Mucosa of stomach (tissue), 1 donor: ENCODE measurements around the gene FAM117A.
"Not testable (repeated sequence)": the region's sequence is repeated elsewhere in the genome, so short reads cannot be mapped to it uniquely, and the experiment has no call there.

Experiments
- H3K27me3 ChIP-seq: one replicate; pipeline ENCODE4 v1.7.0; 2013; ENCODE audit warnings: mild to moderate bottlenecking, low read length; ENCODE audit not compliant: control insufficient read depth, insufficient read depth
- H3K36me3 ChIP-seq: one replicate; pipeline ENCODE4 v1.7.0; 2013; ENCODE audit warnings: low read length; ENCODE audit not compliant: control insufficient read depth, insufficient read depth
- H3K4me1 ChIP-seq: one replicate; pipeline ENCODE4 v1.7.0; 2013; ENCODE audit warnings: mild to moderate bottlenecking, low read length; ENCODE audit not compliant: control insufficient read depth, insufficient read depth
- H3K4me3 ChIP-seq: one replicate; pipeline ENCODE4 v1.7.0; 2013; ENCODE audit warnings: low read length
- H3K9ac ChIP-seq: one replicate; pipeline ENCODE4 v1.7.0; 2013; ENCODE audit warnings: mild to moderate bottlenecking, low read length, moderate library complexity
- H3K9me3 ChIP-seq: one replicate; pipeline ENCODE4 v1.7.0; 2013; ENCODE audit warnings: mild to moderate bottlenecking, low read length, moderate library complexity; ENCODE audit not compliant: control insufficient read depth
- donor health status: Pancreatic carcinoma.

The FAM117A gene

DNA sequence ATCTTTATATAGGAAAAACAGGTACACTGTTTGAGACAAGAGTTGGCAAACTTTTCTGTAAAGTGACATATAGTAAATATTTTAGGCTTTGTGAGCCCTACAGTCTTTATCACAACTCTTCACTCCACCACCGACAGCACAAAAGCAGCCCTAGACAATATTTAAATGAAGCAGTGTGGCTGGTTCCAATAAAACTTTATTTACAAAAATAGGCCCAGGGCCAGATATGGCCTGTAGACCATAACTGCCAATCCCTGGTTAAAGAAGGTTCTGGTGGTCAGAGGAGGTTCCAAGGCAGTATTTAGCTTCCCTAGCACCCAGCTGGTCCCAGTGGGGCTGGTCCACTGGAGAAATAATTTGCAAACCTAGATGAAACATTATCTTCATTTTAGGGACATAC lies 3.6 kb downstream of the FAM117A start:
- Histone ChIP-seq H3K27me3 (no peaks in the 10 kb centered on the region), H3K36me3 (no peaks in the 10 kb centered on the region), H3K9ac (no peak overlapping the region), H3K4me1 (peaks cover 18% of the 10 kb centered on the region), H3K9me3 (no peaks in the 10 kb centered on the region), H3K4me3 (no peak overlapping the region)

DNA sequence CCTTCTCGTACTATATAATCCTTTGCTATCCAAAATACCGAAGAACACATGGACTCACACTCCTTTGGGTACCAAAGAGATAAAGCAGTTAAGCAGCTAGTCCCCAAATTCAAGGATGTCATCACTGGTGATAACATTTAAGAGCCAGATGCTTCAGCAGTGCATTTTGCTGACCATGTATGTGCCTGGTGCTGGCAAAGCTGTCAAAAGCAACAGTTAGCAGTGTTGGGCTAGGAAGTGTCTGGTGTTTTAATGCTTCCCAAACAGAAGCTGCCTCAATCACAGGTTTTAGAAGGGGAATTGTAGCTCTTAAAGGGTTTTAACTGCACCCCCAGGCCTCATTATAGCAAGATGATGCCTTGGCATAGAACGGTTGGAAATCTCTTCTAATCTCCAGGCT lies 4.7 kb downstream of the FAM117A start:
- Histone ChIP-seq H3K4me1 (peaks cover 13% of the 10 kb centered on the region), H3K9me3 (no peaks in the 10 kb centered on the region), H3K36me3 (no peaks in the 10 kb centered on the region), H3K27me3 (no peaks in the 10 kb centered on the region), H3K9ac (no peak overlapping the region), H3K4me3 (no peak overlapping the region)

DNA sequence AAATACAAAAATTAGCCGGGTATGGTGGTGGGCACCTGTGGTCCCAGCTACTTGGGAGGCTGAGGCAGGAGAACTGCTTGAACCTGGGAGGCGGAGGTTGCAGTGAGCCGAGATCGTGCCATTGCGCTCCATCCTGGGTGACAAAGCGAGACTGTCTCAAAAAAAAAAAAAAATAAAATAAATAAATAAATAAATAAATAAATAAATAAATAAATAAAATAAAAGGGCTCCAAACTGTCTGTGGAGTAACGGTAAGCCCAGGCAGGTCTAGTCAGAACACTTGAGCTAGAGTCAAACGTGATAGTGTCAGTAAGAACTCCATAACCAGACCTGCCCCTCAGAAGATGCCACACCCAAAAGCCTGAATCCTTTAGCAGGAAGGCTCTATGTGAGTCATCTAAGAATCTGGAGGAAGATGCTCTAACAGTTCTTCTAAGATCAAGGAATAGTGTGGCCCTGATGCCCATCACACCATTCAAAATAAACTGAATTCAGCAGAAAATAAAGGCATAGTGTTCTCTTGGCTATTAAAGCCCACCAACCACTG lies 5.4 kb downstream of the FAM117A start:
- not testable (repeated sequence) for H3K27me3 ChIP-seq, H3K4me3 ChIP-seq, H3K36me3 ChIP-seq, H3K9me3 ChIP-seq, H3K9ac ChIP-seq
- H3K4me1 ChIP-seq, result peaks cover 13% of the 10 kb centered on the region

DNA sequence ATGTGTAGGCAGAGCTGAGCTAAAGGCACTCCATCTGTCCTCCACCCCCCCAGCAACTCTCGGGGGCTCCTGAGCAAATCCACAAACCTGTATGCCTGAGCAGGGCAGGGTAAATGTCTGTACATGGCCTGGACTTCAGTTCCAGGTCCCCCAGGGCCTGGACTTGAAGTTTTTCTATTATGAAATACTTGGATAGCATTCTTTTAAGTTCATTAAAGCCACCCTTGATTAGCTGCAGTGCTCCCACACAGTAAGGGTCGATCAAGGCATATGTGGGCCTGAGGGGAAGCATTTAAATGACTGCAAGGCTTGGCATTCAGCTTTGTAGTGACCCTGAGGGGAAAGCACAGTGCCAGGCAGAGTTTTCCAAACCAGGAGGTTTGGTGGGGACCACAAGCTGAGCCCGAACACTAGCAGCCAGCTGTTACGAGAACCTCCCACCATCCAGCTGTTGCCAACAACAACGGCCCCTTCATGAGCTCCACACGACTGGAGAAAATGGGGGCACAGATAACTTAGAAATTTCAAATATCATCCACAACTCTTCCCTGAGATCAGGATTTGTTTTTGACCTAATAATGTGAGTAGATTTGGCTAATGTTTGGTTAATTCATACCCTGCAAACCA lies 6.7 kb downstream of the FAM117A start:
- no peak overlapping the region for H3K4me3 ChIP-seq
- H3K9ac ChIP-seq, result no peak overlapping the region
- no peaks in the 10 kb centered on the region for H3K9me3 ChIP-seq
- peaks cover 7% of the 10 kb centered on the region for H3K4me1 ChIP-seq
- H3K36me3 ChIP-seq, result no peaks in the 10 kb centered on the region
- H3K27me3 ChIP-seq, result no peaks in the 10 kb centered on the region

DNA sequence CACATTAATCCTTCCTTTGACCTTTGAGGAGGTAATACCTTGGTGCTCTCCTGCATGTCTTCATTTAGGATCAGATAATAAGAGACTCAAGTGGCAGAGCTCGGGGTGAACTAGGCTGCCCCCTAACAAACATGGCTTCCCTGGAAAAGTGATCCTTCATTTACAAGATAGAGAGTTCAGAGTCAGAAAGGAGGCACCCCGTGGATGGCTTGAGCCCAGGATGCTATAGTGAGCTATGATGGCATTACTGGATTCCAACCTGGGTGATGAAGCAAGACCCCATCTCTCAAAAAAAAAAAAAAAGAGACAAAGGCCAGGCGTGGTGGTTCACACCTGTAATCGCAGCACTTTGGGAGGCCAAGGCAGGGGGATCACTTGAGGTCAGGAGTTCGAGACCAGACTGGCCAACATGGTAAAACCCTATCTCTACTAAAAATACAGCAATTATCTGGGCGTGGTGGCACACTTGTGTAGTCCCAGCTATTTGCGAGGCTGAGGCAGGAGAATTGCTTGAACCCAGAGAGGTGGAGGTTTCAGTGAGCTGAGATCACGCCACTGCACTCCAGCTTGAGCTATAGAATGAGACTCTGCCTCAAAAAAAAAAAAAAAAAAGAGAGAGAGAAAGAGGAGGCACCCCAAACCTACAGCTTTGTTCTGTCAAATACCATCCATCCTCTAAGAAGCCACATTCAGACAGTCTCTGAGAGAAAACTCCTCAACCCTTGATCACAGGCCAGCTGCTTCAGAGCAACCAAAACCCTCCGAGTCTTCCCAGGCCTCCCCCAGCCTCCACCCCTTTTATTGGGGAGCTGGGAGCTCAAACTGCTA lies 7.4 kb downstream of the FAM117A start:
- no peak overlapping the region for H3K4me3 ChIP-seq
- no peak overlapping the region for H3K9ac ChIP-seq
- H3K9me3 ChIP-seq, result no peaks in the 10 kb centered on the region
- H3K36me3 ChIP-seq, result no peaks in the 10 kb centered on the region
- peaks cover 4% of the 10 kb centered on the region for H3K4me1 ChIP-seq
- no peaks in the 10 kb centered on the region for H3K27me3 ChIP-seq

DNA sequence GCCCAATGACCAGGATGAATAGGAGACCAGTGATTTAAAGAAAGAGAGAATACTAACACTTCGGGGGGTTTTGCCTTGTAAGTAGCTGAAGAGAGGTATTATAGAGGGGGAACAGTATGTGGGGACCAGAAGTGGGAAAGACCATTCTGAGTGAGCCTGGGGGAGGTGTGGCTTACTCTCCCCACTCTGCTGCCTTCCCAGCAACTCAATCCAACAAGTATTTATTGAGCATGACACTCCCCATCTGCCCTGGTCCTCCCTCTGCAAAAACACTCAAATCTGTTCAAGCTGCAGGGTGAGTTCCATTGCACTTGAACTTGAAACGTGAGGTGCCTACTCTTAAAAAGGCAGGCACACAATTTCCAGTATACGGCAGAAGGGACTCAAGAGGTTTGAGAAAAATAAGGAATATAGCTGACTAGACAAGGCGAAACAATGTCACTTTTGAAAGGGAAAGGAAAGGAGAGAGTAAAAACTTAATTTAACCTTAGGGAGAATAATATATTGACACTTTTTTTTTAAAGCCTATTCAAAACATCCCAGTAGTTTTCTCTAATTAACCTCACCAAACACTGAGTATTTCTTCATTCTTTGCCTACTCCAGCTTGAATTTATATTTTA lies 8.2 kb downstream of the FAM117A start:
- no peak overlapping the region for H3K9ac ChIP-seq
- no peak overlapping the region for H3K4me3 ChIP-seq
- H3K9me3 ChIP-seq, result no peaks in the 10 kb centered on the region
- no peaks in the 10 kb centered on the region for H3K27me3 ChIP-seq
- no peaks in the 10 kb centered on the region for H3K36me3 ChIP-seq
- H3K4me1 ChIP-seq, result no peaks in the 10 kb centered on the region

DNA sequence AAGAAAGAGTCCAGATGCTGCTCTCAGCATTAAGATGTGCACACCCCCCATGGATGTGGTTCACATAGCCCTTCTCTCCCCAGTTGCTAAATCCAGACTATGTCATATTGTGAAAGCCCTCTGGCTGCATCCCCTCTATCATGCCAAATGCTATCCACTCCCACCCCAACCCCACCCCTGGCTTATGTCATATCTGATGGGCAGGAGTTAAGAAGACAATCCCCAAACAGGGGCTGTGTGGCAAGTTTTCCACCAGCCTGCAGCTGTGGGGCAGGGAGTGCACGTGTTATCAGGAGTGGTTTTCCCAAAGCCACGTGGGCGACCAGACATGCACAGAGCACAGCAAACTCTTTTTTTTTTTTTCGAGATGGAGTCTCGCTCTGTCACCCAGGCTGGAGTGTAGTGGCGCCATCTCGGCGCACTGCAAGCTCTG lies 10.0 kb downstream of the FAM117A start:
- no peaks in the 10 kb centered on the region for H3K27me3 ChIP-seq
- H3K4me1 ChIP-seq, result no peaks in the 10 kb centered on the region
- H3K9ac ChIP-seq, result no peak overlapping the region
- H3K36me3 ChIP-seq, result no peaks in the 10 kb centered on the region
- no peaks in the 10 kb centered on the region for H3K9me3 ChIP-seq
- H3K4me3 ChIP-seq, result no peak overlapping the region

DNA sequence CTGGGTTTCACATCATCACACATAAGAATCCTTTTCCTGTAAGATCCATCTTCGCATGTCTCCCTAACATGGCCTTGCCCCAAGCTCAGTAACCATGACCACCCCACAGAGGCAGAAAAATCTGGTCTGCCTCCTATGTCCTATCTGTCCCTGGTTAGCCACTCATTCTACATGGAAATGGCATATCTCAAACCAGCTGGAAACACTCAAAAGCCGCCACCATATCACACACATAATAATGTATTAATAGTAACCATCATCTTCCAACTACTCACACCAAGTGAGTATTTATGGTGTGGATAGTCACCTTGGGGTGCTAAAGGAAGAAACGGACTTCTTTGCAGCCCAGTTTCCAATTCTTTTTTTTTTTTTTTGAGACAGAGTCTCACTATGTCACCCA lies 11.4 kb downstream of the FAM117A start:
- Histone ChIP-seq H3K9ac (no peak overlapping the region), H3K4me1 (no peaks in the 10 kb centered on the region), H3K9me3 (no peaks in the 10 kb centered on the region)

DNA sequence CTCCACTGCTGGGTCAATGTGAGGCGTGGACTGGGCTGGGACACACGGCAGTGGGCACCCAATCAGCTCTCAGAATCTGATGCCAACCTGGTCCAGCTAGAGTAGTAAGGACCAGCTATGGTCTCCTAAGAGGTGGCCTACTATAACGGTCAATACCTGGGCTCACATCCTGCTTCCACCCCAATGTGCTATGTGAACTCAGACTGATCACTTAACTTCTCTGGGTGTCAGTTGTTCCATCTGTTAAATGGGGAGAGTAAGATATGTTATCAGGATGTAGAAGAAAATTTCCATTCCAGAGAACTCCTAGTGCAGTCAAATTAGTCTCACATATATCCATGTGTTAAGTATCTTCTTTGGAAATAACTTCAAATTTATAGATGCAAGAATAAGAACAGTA lies 14.2 kb downstream of the FAM117A start:
- H3K36me3 ChIP-seq, result no peaks in the 10 kb centered on the region
- H3K9me3 ChIP-seq, result no peaks in the 10 kb centered on the region
- H3K4me3 ChIP-seq, result no peak overlapping the region
- H3K27me3 ChIP-seq, result no peaks in the 10 kb centered on the region
- H3K4me1 ChIP-seq, result peaks cover 4% of the 10 kb centered on the region
- no peak overlapping the region for H3K9ac ChIP-seq

More for the DNA sequence above, 11.4 kb downstream of the FAM117A start:
- Histone ChIP-seq H3K36me3 (no peaks in the 10 kb centered on the region), H3K4me3 (no peak overlapping the region), H3K27me3 (no peaks in the 10 kb centered on the region)

DNA sequence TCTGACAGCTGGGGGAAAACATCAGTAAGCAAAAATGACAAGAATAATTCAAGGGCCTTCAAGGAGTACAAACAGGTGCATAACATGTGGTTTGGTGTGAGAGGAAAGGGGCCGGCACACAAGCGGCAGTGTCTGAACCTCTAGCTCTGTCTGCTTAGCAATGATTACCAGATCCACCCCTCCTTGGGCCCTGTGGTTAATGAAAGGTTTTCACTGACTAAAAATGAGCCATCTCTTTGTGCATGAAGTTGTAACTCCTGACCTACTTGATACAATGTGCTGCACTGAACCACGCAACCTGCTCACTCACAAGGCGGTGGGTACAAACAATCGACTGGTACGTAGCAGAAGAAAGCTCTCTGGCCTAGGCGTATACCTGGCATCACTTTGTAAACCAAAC lies 15.1 kb downstream of the FAM117A start:
- H3K9ac ChIP-seq, result no peak overlapping the region
- H3K4me3 ChIP-seq, result no peak overlapping the region
- no peaks in the 10 kb centered on the region for H3K27me3 ChIP-seq

DNA sequence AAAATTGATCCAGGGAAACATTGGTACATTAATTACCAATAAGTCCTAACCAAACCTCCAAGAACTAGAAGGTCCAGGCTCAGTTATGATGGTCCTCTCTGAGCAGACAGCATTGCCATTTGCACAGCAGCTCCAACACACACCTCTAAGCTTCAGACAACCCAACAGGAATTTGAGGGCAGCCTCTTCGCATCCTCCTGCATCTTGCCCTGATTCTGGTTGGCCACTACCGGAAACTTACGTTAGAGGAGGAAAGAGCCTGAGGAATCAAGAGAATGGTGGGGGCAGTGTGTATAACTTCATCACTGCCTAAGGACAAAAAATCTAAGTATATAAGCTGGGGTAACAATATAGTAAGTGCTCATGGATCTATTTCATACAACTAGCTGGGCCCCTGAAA lies 15.7 kb downstream of the FAM117A start:
- no peak overlapping the region for H3K4me3 ChIP-seq
- no peaks in the 10 kb centered on the region for H3K9me3 ChIP-seq
- H3K36me3 ChIP-seq, result no peaks in the 10 kb centered on the region
- no peaks in the 10 kb centered on the region for H3K27me3 ChIP-seq
- H3K9ac ChIP-seq, result no peak overlapping the region
- peaks cover 4% of the 10 kb centered on the region for H3K4me1 ChIP-seq

More for the DNA sequence above, 15.1 kb downstream of the FAM117A start:
- Histone ChIP-seq H3K9me3 (no peaks in the 10 kb centered on the region), H3K36me3 (no peaks in the 10 kb centered on the region), H3K4me1 (peaks cover 4% of the 10 kb centered on the region)

DNA sequence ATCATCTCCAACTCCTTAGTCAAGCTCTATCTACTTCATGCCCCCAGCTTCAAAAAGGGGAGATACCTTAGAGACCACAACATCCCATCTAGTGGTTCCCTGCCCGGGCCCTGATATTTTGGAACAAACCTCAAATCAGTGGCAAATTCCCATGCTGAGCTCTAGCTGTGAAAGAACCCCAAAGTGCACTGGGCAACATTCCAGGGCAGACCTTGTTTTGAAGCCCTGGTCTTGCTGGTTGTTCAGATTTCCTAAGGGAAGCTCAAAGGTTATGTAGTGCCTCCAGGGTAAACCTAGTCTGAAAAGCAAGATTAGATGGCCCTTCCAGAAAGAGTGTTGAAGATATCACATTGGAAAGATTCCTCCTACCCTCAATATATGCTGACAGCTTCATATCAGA lies 16.3 kb downstream of the FAM117A start:
- peaks cover 9% of the 10 kb centered on the region for H3K4me1 ChIP-seq
- no peak overlapping the region for H3K9ac ChIP-seq
- no peak overlapping the region for H3K4me3 ChIP-seq
- H3K36me3 ChIP-seq, result no peaks in the 10 kb centered on the region
- no peaks in the 10 kb centered on the region for H3K9me3 ChIP-seq
- H3K27me3 ChIP-seq, result no peaks in the 10 kb centered on the region
